D721Med (cell line): ENCODE results near the gene F7.
"Not testable (repeated sequence)": the region's sequence is repeated elsewhere in the genome, so short reads cannot be mapped to it uniquely, and the experiment has no call there.

Experiments used
- DNase-seq: peaks from one replicate; pipeline ENCODE4 v3.0.0; 2011; ENCODE audit warnings: low spot score; ENCODE audit not compliant: insufficient read length
- FAIRE-seq: peaks from 2 replicates; lab custom pipeline; 2011; peaks lifted over from hg19 to GRCh38; lab: Jason Lieb, UNC
- CTCF ChIP-seq: IDR thresholded peaks from 2 replicates; pipeline ENCODE4 v1.5.1; 2012; ENCODE audit warnings: mild to moderate bottlenecking, control low read depth; ENCODE audit not compliant: insufficient read depth; ENCODE audit errors: missing control alignments

F7 gene

GRCh38 chr13:113096052-113096744 is 9.4 kb upstream of the F7 start:
- no peak for FAIRE-seq

DNA sequence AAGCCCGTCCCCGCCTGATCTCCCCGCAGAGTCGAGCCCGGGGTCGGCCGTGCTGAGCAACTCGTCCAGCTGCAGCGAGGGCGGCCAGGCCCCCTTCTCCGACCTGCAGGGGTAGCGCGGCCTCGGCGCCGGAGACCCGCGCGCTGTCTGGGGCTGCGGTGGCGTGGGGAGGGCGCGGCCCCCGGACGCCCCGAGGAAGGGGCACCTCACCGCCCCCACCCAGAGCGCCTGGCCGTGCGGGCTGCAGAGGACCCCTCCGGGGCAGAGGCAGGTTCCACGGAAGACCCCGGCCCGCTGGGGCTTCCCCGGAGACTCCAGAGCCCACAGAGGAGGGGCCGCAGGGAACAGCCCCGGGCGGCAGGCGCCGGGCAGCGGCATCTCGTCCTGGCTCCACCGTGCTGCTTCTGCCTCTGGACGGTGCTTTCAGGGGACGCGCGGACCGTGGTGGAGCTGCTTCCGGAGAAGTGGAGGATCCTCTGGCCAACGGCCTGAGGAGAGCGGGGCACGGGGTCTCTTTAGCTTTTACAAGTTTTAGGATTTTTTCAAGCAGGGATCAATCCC is 8.8 kb upstream of the F7 start:
- no peak for FAIRE-seq
- TF ChIP-seq CTCF: no peak
- no peak for DNase-seq

More at GRCh38 chr13:113096052-113096744, 9.4 kb upstream of the F7 start:
- TF ChIP-seq CTCF: no peak
- no peak for DNase-seq

DNA sequence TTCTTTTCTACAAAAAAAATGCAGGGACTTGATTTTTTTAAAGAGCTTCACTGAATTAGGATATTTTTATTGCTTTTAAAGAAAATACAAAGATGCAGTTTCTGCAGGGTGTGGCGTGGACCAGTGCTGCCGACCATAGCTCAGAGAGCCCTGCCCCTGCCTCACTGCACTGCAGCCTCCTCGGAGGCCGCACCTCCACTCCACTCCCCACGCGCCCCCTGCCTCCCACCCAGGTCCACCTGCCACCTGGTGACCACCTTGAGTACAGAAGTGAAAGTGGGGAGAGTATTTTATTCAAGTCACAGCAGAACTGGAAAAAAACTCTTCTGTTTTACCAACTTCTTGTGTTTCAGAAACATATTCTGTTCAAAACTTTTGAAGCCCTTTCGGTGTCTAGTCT is 7.9 kb upstream of the F7 start:
- FAIRE-seq (no peak), DNase-seq (no peak)
- TF ChIP-seq CTCF: no peak

DNA sequence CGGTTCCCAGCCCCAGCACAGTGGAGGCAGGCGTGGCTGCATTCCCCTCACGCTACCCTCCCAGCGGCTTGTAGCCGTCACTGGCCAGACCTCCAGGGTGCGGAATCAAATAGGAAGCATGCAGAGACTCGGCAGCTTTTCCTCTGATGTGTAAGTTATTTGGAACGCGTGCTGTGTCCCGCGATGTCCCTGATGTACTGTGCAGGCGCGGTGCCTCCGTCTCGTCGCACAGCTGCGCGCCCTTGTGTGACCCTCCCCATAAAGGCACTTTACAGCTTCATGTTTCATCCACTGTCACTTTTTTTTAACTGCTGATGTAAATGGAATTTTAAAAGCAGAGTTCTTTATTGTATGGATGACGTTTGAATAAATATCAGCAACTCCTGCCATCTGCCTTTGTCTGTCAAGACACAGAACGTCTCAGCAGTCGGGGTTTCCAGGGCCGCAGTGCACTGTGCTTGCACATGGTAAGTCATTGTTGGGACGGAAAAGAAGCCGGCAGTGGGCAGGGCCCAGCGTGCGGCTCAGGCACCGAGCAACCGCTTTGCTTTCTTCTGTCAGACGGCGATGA is 7.3 kb upstream of the F7 start:
- TF ChIP-seq CTCF: no peak
- DNase-seq (no peak), FAIRE-seq (no peak)

- DNase-seq (no peak), FAIRE-seq (no peak)
- TF ChIP-seq CTCF: no peak
Observed at GRCh38 chr13:113099142-113099541, 6.4 kb upstream of the F7 start.

DNA sequence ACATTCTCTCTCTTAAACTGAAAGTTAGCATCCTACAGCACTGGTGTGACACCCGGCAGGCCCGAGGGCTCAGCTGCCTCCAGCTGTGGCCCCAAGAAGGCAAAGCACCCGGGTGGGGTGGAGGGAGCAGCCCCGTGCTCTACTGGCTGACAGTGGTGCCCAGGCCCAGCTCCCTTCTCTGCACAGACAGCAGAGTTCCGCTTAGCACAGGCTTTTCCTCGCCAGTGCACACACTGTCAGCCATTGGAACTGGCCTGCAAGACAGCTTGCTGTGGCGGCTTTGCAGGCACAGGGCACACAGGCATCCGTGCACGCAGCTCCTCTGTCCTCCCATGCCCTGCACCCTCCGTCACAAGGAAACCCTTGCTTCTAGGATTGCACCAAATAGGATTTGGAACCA is 3.3 kb upstream of the F7 start:
- FAIRE-seq: not testable (repeated sequence)

DNA sequence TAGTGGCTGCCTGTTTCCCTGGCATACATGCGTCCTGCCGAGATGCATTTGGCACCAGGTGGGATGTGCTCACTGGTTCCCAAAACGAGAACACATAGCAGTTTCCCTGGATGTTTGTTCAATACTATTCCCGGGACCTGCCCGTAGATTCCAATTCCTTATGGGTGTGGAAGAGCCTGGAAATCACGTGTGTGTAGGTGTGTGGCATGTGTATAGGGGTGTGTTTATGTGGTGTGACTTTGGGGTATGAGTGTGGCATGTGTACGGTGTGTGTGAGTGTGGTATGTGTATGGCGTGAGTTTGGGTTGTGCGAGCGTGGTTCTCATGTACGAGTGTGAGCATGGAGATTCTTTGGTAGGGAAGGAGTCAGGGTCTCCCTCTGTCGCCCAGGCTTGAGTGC is 2.9 kb upstream of the F7 start:
- TF ChIP-seq CTCF: no peak
- FAIRE-seq: no peak
- DNase-seq: no peak

More for the DNA sequence above, 3.3 kb upstream of the F7 start:
- not testable (repeated sequence) for DNase-seq
